Stimulated activated CD8-positive, alpha-beta memory T cell treated with anti-CD3 and anti-CD28 coated beads, Interleukin-4, amount 100 ng/mL, for 48 hours (primary cell): ENCODE data around the gene TFR2.
A peak's percentile ranks its signal among the peaks of the same experiment; 100 is the strongest.

Experiments
- DNase-seq: peaks from one replicate; pipeline ENCODE4 v3.0.0-alpha.2; 2020

The TFR2 gene

GRCh38 chr7:100649826-100650565 is 8.6 kb upstream of the TFR2 start:
- DNase-seq: no peak

- DNase-seq: peak; percentile 66
Measured at GRCh38 chr7:100642534-100642907, 1.2 kb upstream of the TFR2 start.

- DNase-seq: no peak
Measured at GRCh38 chr7:100641860-100642533, 645 bp upstream of the TFR2 start.

- DNase-seq: no peak
Measured at GRCh38 chr7:100640517-100641440, 573 bp downstream of the TFR2 start.

GRCh38 chr7:100639995-100640516 is 1.3 kb downstream of the TFR2 start:
- DNase-seq: no peak

- peak; percentile 74 for DNase-seq
Measured at GRCh38 chr7:100632951-100633717, 8.2 kb downstream of the TFR2 start.

- no peak for DNase-seq
Measured at GRCh38 chr7:100630066-100630465, 11.3 kb downstream of the TFR2 start.

- DNase-seq: peak; percentile 66
Measured at GRCh38 chr7:100629117-100629716, 12.1 kb downstream of the TFR2 start.

GRCh38 chr7:100627238-100627549 is 14.2 kb downstream of the TFR2 start:
- no peak for DNase-seq

GRCh38 chr7:100626530-100627237 is 14.7 kb downstream of the TFR2 start:
- DNase-seq: peak; percentile 93

GRCh38 chr7:100626055-100626454 is 15.3 kb downstream of the TFR2 start:
- no peak for DNase-seq

- DNase-seq: no peak
Measured at GRCh38 chr7:100623951-100624824, 17.2 kb downstream of the TFR2 start.

GRCh38 chr7:100621554-100621953 is 19.8 kb downstream of the TFR2 start:
- no peak for DNase-seq

- no peak for DNase-seq
Measured at GRCh38 chr7:100620804-100621203, 20.5 kb downstream of the TFR2 start.

GRCh38 chr7:100620239-100620638 is 21.1 kb downstream of the TFR2 start:
- no peak for DNase-seq

- no peak for DNase-seq
Measured at GRCh38 chr7:100614308-100614861, 27.0 kb downstream of the TFR2 start.

- no peak for DNase-seq
Measured at GRCh38 chr7:100613412-100614175, 27.8 kb downstream of the TFR2 start.

GRCh38 chr7:100612730-100613390 is 28.5 kb downstream of the TFR2 start:
- DNase-seq: no peak
